ENCODE results near the gene SMAD2.

GRCh38 chr18:47899107-47899840, 31.2 kb downstream of the SMAD2 start:
- TF ChIP-seq, protein P1, sequence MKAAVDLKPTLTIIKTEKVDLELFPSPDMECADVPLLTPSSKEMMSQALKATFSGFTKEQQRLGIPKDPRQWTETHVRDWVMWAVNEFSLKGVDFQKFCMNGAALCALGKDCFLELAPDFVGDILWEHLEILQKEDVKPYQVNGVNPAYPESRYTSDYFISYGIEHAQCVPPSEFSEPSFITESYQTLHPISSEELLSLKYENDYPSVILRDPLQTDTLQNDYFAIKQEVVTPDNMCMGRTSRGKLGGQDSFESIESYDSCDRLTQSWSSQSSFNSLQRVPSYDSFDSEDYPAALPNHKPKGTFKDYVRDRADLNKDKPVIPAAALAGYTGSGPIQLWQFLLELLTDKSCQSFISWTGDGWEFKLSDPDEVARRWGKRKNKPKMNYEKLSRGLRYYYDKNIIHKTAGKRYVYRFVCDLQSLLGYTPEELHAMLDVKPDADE (IDR thresholded peaks at IDR 0.05): no peak
- TF ChIP-seq CTCF (conservative IDR thresholded peaks at IDR 0.05; ENCODE audit: low read depth in 2 of 2) (peak; percentile 22 to 37; a peak in 3 of 4 replicates), POLR2AphosphoS5 (IDR thresholded peaks at IDR 0.05; ENCODE audit: low read depth) (no peak)

Data from GM23338 (cell line).